GM19395 (cell line): ENCODE results near the gene VAV2.

Experiments used
- ATAC-seq: cut with Tn5 transposase; IDR thresholded peaks from one replicate; pipeline ENCODE4 v1.9.1; 2021; ENCODE audit warnings: mild to moderate bottlenecking, moderate library complexity; ENCODE audit not compliant: unreplicated experiment

Gene VAV2

DNA sequence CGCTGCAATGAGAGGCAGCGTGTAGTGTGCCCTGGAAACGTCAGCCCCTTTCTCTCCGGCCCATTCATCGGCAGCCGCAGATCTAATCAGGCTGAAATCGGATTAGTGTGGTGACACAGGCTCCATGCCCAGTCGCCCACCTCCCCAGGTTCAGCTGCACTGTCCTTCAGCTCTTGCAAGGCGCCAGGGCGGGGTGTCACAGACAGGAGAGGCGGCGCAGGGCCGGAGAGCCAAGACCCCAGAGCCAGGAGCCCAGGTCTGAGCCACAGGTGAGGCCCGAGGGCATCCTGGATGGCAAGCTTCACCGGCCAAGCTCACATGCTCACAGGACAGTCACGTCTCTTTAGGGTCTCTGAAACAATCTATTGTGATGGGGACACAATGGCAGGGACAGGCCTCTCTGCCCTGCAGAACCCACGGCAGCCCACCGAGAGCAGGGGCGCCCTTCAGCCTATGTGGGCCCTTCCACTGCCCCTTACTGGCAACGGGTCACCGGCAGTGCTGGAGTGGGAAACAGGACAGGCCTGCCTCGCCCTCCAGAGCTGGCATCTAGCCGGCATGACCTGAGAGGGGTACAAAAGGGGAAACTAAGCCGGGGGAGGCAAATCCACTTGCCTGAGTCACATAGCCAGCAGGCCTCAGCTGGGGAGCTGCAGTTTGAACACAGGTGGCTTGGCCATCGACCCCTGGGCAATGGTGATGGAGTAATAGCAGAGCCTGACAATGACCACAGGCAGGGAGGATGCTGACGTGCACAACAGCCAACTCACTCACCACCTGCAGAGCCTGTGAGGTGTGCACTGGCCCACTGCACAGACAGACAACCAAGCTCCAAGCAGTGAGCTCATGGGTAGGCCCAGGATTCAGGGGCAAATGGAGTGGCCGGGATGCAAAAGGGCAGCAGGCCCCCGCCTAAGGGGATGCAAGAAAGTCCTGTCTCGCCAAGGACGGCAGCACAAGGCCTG, 48.1 kb downstream of the VAV2 start:
- no peak for ATAC-seq

DNA sequence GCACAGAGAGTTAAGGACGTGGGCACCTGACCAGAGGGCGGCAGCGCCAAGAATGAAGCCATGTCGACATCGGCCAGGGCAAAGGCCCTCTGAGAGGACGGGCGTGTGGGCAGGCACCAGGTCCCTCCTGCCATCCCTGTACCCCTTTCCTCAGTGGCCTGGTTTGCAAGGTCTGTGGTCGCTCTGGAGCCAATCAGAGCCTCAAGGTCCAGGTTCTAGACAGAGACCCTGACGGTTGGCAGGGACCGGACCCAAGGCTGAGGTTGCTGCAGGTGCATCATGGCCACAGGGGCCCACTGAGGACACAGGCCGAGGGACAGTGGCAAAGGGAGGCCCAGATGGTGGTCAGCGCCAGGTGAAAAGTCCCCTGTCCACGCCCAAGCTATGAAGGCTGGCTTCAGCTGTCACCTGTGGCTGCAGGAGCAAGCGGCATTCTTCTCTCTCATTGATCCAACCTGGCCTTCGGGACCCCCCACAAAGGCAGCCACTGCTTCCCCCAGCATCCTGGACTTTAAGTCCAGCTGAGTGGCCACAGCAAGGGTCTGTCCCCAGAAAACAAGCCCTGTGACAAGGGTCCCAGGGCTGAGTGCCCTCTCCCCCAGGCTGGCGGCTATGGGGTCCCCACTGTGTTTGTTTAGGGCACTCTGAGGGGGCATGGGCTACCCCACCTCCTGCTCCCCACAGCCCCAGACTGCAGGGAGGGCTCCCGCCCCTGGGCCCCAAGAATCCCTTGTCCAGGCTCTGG, 48.9 kb downstream of the VAV2 start:
- no peak for ATAC-seq

DNA sequence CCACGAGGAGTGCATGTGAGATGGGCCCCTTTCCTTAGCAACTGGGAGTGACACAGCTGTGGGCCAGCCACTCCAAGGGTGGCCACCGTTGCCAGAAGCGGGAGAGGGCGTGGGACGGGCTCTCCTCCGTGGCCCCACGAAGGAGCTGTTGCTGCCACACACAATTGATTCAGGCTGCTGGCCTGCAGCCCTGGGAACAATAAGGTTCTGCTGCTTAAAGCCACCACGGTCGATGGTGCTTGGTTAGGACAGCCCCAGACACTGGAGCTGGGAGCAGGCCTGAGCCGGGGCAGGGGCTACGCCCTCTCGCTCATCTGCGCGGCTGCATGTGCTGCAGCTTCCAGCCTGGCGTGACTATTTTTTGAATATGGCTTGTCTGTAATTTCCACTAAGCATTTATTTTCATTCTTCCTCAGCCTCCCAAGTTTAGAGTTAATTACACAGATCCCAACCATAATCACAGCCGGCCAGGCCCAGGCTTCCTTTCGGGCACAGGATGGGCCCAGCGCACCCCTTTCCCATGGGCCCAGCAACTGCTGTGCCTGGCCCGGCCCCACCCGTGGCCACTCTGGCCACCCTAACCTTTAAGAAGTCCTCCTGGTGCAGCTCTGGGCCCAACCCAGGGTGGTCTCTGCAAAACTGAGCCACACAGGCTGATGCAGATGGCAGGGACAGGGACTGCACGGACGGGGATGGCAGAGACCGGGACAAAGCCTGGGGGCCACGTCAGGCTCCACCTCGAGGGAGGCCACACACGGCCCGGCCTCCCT, 49.7 kb downstream of the VAV2 start:
- ATAC-seq: no peak

DNA sequence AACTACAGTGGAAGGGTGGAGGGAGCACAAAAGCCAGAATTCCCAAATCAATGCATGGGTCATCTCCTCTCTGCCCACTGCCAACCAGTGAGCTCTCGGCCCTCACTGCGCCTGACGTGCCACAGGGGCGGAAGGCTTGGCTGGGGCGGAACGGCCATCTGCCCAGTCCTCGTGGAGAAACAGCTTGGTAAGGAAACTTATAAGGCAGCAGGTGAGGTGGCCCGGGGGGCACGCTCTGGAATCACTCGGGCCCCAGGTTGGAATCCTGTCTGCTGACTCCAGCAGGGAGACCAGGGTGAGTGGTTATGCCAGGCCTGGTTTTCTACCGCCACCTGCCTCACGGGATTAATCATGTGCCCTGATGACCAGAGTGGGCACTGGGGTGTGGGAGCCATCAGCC, 52.3 kb downstream of the VAV2 start:
- ATAC-seq: no peak

DNA sequence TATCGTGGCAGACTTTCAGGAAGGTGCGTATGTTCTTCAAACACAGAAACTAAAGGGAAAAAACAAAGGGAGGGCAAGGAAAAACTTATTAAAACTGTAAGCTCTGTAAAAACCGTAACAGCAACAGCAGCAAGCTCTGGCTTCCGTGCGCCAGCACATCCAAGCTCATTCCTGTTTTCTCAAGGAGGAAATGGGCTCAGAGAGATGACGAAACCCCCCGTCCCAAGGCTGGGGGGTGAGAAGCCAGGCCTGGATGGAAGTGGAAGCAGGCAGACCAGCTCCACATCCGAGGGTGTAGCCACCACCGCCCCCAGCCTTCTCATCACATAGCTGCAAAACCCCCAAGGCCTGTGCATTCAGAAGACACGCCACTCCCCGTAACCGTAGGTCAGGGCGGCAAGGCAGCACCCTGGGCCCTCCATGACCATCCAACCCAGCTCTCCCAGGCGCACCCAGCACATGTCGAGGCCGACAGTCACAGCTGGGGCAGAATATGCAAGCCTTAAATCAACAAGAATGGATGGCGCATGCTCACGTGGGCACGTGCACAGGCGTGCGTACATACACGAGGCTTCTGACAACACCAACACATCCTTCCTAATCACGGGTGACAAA, 52.8 kb downstream of the VAV2 start:
- ATAC-seq: no peak

DNA sequence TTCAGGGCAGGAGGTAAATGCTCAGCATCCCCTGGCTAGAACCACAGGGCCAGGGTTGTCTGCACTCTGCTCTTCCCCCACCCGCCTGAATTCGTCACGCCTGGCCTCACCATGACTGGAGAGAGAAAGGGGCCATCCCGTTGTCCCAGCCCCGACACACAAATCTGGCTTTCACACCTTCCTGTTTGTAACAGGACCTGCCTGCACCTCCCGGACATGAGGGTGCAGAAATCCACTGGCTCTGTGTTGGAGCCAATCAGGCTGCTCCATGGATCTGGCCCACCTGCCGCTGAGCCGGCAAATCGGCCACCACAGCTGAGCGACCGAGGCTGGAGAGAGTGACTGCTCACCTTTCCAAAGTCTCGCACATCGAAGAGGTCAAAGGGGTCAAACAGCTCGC, 53.4 kb downstream of the VAV2 start:
- ATAC-seq: no peak

DNA sequence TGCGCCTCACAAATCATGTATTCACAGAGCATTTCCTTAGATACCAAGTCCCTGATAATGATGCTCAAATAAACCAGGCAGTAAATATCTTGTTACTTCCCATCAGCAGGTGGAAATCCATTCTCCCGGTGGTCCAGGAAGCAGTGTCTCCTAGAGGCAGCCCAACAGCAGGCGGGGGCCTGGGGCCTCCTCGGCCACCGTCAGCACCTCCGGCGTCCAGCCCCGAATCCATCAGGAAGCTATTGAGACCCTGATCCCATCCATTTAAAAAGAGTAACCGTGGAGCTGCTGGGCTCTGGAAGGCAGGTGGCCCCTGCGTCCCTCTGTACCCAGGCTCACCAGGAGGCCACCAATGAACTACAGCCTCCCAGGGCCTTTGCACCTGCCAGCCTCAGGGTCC, 54.0 kb downstream of the VAV2 start:
- ATAC-seq: no peak

DNA sequence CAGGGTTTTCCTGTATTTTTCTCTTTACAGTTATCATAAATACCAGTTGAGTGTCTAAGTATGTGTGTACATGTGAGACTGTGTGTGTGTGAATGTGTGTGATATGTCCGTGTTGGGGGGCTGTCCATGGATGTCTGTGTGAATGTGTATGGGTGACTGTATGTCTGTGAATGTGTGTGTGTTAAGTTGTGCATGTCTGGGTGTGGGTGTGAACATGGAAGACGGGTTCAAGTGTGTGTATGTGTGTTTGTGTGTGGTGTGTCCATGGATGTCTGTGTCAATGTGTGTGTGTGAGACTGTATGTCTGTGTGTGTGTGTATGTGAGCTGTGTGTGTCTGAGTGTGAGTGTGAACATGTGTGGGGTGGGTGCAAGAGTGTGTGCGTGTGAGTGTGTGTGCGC, 55.0 kb downstream of the VAV2 start:
- no peak for ATAC-seq

DNA sequence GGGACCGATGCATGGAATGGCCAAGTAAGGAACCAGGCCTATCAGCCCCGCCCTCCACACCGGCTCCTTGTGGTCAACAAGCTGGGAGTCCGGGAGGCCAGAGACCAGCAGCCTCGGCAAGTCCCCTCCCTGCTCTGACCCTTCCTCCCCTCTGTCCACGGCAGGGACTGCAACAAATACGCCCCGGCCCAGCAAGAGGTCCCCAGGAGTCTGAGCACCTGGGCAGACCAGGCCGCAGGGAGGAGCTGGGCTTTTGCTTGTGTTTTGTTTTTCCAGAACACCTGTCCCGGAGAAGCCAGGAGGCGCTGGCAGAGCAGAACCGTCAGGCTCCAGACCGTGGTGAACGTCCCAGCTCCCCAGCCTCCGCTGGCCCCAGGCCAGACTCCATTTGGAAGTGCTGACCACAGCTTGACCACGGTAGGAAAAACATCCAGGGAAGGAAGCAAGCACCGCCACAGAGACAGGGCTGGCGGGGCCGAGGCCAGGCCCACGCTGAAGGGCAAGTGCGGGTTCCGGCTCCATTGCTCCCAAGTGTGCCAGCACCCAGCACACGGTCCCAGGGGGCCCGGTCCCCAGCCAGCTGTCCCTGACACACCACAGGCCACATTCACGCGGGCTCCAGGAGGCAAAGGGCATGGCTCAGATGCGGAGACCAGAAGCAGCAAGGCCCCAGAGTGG, 56.7 kb downstream of the VAV2 start:
- no peak for ATAC-seq

DNA sequence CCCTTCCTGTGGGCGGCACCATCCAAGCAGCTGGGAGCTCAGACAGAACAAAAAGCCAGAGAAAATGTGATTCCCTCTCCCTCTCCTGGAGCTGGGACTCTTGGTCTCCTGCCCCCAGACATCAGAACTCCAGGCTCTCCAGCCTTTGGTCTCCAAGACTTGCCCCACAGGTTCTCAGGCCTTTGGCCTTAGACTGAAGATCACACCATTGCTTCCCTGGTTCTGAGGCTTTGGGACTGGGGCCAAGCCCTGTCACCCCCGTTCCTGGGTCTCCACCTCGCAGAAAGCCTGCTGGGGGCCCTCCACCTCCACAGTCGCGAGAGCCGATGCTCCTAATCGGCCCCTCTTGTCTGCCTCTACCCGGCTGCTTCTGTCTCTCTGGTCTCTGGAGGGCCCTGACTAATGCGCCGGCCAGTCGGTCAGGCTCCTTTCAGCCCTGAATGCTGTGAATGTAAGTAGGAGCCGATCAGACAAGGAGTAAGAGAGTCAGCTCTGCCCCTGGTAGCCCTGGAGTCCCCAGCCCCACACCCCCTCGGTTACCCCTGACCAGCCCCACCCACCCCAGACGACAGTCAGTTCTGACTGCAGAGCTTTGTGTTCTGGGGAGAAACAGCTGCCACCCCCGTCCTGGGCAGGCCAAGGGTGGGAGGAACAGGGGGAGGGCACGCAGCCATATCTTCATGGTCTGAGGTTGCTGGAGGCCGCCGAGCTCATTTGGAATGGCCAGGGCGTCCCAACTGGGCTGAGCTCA, 57.5 kb downstream of the VAV2 start:
- no peak for ATAC-seq

DNA sequence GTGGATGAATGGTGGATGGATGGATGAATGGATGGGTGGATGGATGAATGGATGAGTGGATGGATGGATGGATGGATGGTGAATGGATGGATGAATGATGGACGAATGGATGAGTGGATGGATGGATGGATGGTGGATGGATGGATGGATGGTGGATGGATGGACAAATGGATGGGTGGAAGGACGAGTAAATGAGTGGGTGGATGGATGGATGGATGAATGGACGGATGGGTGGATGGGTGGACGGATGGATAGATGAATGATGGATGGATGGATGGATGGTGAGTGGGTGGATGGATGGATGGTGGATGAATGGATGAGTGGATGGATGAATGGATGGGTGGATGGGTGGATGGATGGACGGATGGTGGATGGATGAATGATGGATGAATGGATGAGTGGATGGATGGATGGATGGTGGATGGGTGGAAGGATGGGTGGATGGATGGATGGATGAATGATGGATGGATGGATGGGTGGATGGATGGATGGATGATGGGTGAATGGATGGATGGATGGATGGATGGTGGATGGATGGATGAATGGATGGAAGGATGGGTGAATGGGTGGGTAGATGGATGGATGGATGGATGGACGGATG, 58.6 kb downstream of the VAV2 start:
- no peak for ATAC-seq

DNA sequence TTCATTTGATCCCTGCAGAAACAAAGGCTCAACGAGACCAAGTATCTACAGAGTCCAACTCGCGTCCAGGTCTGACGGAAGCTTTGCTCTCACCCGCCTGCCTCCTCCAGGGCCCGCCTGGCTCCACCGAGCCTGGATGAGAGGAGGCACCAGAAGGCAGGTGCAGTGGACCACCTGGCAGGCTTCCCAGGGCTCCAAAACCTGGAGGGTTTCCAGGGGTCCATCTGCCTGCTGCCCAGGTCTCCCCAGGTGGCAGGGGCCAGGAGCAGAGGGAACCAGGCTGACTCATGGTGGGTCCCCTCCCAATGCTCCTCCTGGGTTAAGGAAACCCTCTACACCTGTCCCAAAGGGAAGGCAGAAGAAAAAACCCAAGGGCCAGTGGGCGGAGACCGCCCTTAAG, 59.5 kb downstream of the VAV2 start:
- ATAC-seq: no peak

DNA sequence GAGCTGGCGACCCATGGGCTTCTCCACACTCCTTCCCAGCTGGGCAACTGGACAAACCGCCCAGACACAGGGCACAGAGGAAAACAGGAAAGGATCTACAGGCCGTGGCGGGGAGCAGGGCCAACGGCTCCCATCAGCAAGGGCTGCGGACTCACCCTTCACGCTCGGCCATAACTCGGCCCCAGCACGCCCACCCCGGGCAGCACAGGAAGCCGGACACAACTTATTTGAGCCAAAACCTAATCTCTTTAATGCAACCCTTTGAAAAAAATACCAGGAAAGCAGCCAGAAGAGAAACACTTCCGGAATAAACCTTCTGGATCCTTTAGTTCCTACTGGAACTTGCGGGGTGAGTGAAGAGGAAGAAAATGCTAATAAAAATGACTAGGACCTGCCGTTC, 59.9 kb downstream of the VAV2 start:
- ATAC-seq: no peak

DNA sequence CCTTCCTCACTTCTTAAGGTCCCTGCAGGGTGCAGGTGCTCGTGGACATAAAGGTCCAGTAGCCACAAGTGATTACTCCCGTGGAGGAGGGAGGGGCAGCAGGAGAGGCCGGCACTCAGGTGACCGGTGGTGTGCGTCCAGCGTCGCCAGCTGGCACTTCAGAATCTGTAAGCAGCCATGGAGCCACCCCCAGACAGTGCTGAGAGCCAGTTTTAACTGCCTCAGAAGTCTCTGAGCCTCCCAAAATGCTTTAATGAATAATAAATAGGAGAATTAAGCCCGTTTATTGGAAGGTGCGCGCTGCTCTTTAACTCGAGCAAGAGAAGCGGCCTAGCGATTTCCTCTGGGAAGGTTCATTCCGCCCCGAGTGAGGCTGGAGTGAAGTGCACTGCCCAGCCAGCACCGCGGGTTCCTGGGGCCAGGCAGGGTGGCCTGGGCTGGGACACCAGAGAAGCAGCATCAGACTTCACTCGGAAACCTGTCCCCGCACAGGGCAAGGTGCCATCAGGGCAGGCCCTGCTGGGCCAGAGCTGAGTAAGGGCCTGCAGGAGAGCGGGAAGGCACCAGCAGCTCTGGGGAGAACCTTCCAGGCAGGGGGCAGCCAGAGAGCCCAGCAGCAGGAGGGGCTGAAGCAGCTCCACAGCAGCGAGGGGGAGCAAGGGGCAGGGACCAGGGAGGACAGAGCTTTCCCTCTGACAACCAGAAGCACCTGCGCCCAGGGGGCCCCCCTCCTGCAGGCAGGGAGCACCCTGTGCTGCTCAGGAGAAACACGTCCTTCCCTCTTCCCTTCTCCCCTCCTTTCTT, 61.2 kb downstream of the VAV2 start:
- ATAC-seq: no peak

DNA sequence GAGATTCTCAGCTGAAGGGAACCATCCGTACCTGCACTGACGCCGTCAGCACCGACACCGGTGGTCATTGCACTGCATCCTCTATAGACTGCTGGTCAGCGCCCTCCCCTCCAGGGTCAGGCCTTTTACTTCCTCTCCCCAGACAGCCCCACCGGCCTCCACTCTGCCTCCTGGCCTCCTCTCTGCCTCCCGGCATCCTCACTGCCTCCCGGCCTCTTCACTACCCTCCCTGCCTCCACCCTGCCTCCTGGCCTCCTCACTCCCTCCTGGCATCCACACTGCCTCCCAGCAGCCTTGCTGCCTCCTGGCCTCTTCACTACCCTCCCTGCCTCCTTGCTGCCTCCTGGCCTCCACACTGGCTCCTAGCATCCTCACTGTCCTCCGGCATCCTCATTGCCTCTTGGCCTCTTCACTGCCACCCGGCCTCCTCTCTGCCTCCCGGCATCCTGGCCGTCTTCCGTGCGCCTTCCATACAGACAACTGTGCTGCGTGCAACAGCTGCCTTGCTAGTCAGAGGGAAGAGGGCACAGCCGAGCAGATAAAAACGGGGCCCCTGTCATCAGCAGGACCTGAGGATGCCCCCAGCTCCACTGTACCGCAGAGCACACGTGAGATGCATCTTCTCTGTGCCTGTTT, 62.0 kb downstream of the VAV2 start:
- ATAC-seq: no peak

DNA sequence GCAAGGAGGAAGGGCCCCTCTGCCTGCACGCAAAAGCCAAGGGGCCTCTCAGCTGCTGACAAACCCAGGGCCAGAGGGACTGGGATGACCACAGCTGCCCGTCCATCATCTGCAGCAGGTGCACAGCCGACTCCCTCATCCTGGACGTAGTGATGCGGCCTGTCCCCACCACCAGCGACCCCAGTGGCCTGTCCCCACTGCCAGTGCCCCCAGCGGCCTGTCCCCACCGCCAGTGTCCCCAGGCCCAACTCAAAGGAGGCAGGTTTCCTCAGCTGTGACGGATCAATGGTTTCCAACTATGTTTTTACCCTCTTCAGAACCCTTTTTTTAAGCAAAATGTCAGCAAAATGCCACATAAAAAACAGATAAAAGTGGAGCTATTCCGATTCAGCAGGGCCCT, 62.5 kb downstream of the VAV2 start:
- no peak for ATAC-seq

DNA sequence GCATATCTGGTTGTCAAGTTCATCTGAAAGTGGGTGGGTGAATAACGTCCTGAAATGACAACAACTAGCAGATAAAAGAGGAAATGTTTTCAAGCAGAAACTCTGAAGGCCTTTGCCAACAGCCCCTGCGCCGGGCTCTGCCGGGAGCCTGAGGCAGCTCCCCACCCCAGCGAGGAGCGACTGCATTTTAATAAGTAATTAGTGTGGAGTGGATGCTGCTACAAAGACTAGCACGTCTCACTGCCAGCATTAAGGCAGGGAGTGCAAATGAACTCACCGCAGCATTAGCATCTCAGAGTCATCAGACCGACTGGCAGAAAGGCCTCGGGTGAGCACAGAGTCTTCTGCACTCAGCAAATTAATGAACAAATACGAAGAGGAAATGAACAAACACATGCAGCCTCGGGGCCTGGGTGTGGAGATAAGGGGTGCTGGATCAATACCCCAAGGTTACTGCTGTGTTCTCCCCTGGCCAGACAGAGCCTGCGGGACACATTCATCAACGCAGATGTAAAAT, 63.8 kb downstream of the VAV2 start:
- ATAC-seq: no peak

DNA sequence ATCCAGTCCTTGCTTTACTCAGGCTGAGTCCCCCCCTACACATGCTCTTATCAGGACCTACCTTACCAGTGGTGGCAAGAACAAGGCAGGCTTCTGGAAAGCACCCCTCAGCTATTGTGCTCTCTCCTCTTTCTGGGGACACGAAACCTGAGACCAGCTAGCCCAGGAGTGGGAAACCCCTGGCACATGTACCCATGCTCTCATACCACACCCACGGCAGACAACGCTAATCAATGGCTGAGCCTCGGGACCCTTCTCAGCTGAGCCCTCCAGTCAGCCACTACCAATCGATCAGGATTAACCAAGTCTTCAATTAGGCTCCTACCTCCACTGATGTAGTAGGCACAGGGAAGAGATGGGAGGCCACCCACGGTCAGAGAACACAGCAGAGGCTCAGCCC, 65.1 kb downstream of the VAV2 start:
- no peak for ATAC-seq
